Activated CD8-positive, alpha-beta memory T cell treated with anti-CD3 and anti-CD28 coated beads, Interleukin-2, amount 50 U/mL, for 1 hour (primary cell): ENCODE results near the gene WWC1.

Experiments used
- DNase-seq: peaks from one replicate; pipeline ENCODE4 v3.0.0-alpha.2; 2020; ENCODE audit errors: extremely low read depth

WWC1 gene

DNA sequence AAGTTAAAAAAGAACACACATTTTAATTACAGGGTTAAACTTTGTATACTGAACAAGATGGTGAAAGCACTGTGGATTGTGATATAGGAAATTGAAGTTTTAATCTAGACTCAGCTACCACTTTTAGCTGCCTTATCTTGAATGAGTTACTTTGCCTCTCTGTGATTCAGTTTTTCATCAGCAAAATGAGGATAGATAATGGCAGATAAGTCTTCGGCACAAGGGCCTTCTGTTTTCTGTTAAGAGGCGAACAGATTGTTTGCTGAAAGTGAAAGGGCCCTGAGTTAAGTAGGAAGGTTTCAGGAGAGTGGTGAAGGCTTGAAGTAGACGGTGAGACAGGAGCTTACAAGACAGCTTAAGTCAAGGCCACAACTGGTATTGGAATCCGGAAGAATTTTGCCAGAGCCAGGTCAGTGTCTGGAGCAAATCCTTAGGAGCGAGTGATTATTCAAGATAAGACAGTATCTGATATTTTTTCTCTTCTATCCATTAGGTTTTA, 202.7 kb downstream of the WWC1 start:
- no peak for DNase-seq

DNA sequence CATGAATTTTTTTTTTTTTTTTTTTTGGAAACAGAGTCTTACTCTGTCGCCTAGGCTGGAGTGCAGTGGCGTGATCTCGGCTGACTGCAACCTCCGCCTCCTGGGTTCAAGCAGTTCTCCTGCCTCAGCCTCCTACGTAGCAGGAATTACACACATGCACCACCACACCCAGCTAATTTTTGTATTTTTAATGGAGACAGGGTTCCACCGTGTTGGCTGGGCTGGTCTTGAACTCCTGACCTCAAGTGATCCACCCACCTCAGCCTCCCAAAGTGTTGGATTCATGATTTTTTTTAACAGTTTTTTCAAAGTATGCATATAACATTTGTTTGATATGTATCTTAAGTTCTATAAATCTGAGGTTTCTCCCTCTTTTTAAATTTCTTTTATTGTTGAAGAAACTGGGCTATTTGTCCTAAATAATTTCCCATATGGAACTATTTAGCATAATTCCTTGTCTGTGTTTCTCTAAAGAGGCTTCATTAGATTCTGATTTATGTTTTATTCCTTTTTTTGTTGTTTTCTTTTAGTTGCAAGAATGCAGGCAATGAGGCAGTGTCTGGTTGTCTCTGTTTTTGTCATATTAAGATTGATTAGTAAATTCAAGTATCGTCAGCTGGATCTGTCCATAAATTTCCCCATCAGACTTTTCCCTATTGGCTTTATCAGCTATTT, 211.3 kb downstream of the WWC1 start:
- DNase-seq, result no peak

DNA sequence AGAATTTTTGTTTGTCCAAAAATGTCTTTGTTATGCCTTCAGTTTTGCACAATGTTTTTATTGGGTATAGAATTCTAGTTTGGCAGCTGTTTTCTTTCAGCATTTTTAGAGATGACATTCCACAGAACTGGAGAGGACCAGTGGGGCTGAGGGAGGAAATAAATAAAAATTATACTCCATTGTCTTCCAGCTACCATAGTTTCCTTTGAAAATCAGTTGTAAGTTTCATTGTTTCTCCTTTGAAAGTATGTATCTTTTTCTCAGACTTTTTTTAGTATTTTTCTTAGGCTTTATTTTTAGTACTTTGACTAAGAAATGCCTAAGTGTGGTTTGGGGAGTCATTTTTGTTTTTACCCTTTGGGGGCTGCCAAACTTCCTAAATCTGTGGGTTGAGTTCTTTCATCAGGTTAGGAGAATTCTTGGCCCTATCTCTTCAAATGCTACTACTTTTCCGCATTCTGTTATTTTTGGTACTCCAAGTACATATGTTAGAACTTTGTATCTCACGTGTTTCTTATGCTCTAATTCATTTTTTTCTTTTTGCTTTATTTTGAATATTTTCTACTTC, 222.5 kb downstream of the WWC1 start:
- DNase-seq, result no peak
